Measurements from ENCODE around the gene RBM42.

- TF ChIP-seq CTCF (IDR thresholded peaks at IDR 0.05; ENCODE audit: low read length) = no peak
- no peak for TF ChIP-seq EZH2 (IDR thresholded peaks at IDR 0.05; ENCODE audit: borderline replicate concordance, low read length)
Measured at GRCh38 chr19:35612224-35612558, 16.6 kb upstream of the RBM42 start.

Measured in OCI-LY1 (cell line).